GM21723 (cell line): ENCODE measurements around the gene HYOU1.
"Not testable (repeated sequence)": the region's sequence is repeated elsewhere in the genome, so short reads cannot be mapped to it uniquely, and the experiment has no call there.

Experiments used
- ATAC-seq: cut with Tn5 transposase; IDR thresholded peaks from one replicate; pipeline ENCODE4 v1.9.1; 2021; ENCODE audit warnings: mild to moderate bottlenecking, moderate library complexity; ENCODE audit not compliant: unreplicated experiment

Gene HYOU1

GRCh38 chr11:119085437-119085847, 28.4 kb upstream of the HYOU1 start:
- peak; percentile 20 for ATAC-seq

GRCh38 chr11:119084663-119085436, 27.8 kb upstream of the HYOU1 start, which contains the start of gene HMBS:
TSS of gene HMBS (plus strand) at chr11:119084881. CDS start at chr11:119085034, 153 bp downstream.
- ATAC-seq = peak; percentile 90

GRCh38 chr11:119081682-119082260, 24.8 kb upstream of the HYOU1 start:
- no peak for ATAC-seq

GRCh38 chr11:119078675-119079420, 21.8 kb upstream of the HYOU1 start:
- ATAC-seq = no peak

GRCh38 chr11:119077839-119078238, 20.8 kb upstream of the HYOU1 start:
- ATAC-seq = no peak

GRCh38 chr11:119067371-119068222, 10.6 kb upstream of the HYOU1 start, which contains the start of gene VPS11:
TSS of gene VPS11 (plus strand) at chr11:119067818. CDS start at chr11:119067824, 6 bp downstream.
- ATAC-seq = peak; percentile 91

- ATAC-seq = no peak
Measured at GRCh38 chr11:119065369-119065768, 8.4 kb upstream of the HYOU1 start.

- ATAC-seq = no peak
Measured at GRCh38 chr11:119062779-119063178, 5.8 kb upstream of the HYOU1 start.

- ATAC-seq = no peak
Measured at GRCh38 chr11:119061256-119061655, 4.3 kb upstream of the HYOU1 start.

- not testable (repeated sequence) for ATAC-seq
Measured at GRCh38 chr11:119059128-119059527, 2.1 kb upstream of the HYOU1 start.

GRCh38 chr11:119056421-119056999, 495 bp downstream of the HYOU1 start:
- ATAC-seq = peak; percentile 16

- ATAC-seq = no peak
Measured at GRCh38 chr11:119055901-119056300, 1.1 kb downstream of the HYOU1 start.

GRCh38 chr11:119054418-119054817, 2.6 kb downstream of the HYOU1 start:
- ATAC-seq = no peak

GRCh38 chr11:119052163-119052814, 4.7 kb downstream of the HYOU1 start:
- ATAC-seq = no peak

GRCh38 chr11:119051440-119052162, 5.4 kb downstream of the HYOU1 start:
- ATAC-seq = peak; percentile 51

GRCh38 chr11:119049081-119049480, 7.9 kb downstream of the HYOU1 start:
- no peak for ATAC-seq

GRCh38 chr11:119048644-119049043, 8.4 kb downstream of the HYOU1 start:
- no peak for ATAC-seq

GRCh38 chr11:119047205-119047604, 9.8 kb downstream of the HYOU1 start:
- ATAC-seq = no peak

GRCh38 chr11:119046489-119046888, 10.5 kb downstream of the HYOU1 start:
- ATAC-seq = no peak
